NCI-H226 (cell line): ENCODE data around the gene TRMT2A.

ENCODE experiments used
- DNase-seq: peaks from one replicate; pipeline ENCODE4 v3.0.0-alpha.2; 2015

TRMT2A gene

GRCh38 chr22:20147237-20147988, 30.4 kb upstream of the TRMT2A start:
- no peak for DNase-seq

GRCh38 chr22:20146777-20147176, 29.8 kb upstream of the TRMT2A start:
- no peak for DNase-seq

GRCh38 chr22:20145832-20146223, 28.8 kb upstream of the TRMT2A start:
- DNase-seq: no peak

GRCh38 chr22:20145206-20145831, 28.3 kb upstream of the TRMT2A start:
- DNase-seq: no peak

GRCh38 chr22:20143883-20144665, 27.0 kb upstream of the TRMT2A start:
- no peak for DNase-seq

GRCh38 chr22:20142711-20143621, 25.9 kb upstream of the TRMT2A start:
- no peak for DNase-seq

- peak; percentile 56 for DNase-seq
Measured at GRCh38 chr22:20141186-20142077, 24.4 kb upstream of the TRMT2A start.

GRCh38 chr22:20140521-20140964, 23.5 kb upstream of the TRMT2A start:
- no peak for DNase-seq

- no peak for DNase-seq
Measured at GRCh38 chr22:20140107-20140445, 23.1 kb upstream of the TRMT2A start.

GRCh38 chr22:20139391-20140106, 22.5 kb upstream of the TRMT2A start:
- no peak for DNase-seq

GRCh38 chr22:20138868-20139267, 21.8 kb upstream of the TRMT2A start:
- DNase-seq: no peak

- no peak for DNase-seq
Measured at GRCh38 chr22:20138417-20138738, 21.4 kb upstream of the TRMT2A start.

GRCh38 chr22:20137671-20138416, 20.8 kb upstream of the TRMT2A start:
- DNase-seq: no peak

GRCh38 chr22:20137113-20137512, 20.1 kb upstream of the TRMT2A start:
- no peak for DNase-seq

- no peak for DNase-seq
Measured at GRCh38 chr22:20136603-20136873, 19.5 kb upstream of the TRMT2A start.

- DNase-seq: no peak
Measured at GRCh38 chr22:20135806-20136602, 19.0 kb upstream of the TRMT2A start.

- DNase-seq: no peak
Measured at GRCh38 chr22:20135265-20135664, 18.2 kb upstream of the TRMT2A start.

- DNase-seq: no peak
Measured at GRCh38 chr22:20133930-20134549, 17.0 kb upstream of the TRMT2A start.

- DNase-seq: no peak
Measured at GRCh38 chr22:20132686-20133246, 15.7 kb upstream of the TRMT2A start.
